ENCODE data around the gene KRT6C. TPM values are rescaled to one million over a fixed set of nuclear protein-coding genes. Genes with fewer than 3 reads are reported as not detected.

Gene KRT6C
- polyA plus RNA-seq, 1 of the 3 experiments (the other 2 are of a cell fraction): not detected

DNA sequence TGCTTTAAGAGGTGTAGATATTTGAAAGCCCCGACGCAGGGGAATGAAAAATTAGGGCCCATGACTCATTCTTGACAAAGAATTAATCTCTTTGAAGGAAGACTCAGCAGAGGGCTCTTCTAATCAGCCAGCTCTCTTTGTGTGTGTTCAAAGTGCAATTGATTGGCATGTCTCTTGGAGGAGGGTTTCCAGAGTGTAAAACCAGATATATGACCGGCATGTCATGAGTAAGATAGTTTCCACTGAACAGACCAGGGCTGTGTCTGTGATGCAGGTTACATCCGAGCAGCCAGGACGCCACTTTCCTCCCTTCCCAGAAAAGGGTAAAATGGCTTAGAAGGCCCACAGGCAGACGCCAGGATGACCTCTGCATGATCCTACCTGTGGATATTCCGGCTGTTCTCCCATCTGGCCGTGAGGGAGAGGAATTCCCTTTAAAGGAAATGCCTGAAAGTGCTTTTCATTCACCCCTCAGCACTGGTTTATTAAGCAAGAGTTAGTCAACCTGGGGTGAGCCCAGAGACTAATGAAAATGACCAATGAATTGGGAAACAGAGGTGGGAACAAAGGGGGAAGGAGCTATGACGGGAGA lies 32.2 kb downstream of the KRT6C start:
- Histone ChIP-seq H3K36me3 (replicated peaks in 1 of 2; ENCODE audit: control insufficient read depth in 1 of 2, insufficient read depth in 2 of 2, low read length in 1 of 2) (no peaks in the 10 kb centered on the region), H3K4me1 (ENCODE audit: control insufficient read depth in 1 of 2, insufficient read depth in 2 of 2, low read depth in 1 of 2, low read length in 1 of 2) (peaks cover 0 to 13% of the 10 kb centered on the region in 2 experiments; a peak in 2 of 4 replicates), H3K9ac (peak overlapping the region; percentile 44), H3K27me3 (ENCODE audit: insufficient read depth) (peaks cover 9% of the 10 kb centered on the region; the same call in 1 of the 2 replicates), H3K9me3 (no peaks in the 10 kb centered on the region), H3K27ac (ENCODE audit: low read depth in 2 of 2, low read length in 1 of 2) (peak overlapping the region in 1 of 2 experiments; percentile 72; a peak in 2 of 4 replicates), H2AFZ (ENCODE audit: low read depth) (peak overlapping the region; percentile 12; the same call in 1 of the 2 replicates), H4K20me1 (ENCODE audit: insufficient read depth) (no peaks in the 10 kb centered on the region), H3K9me2 (no peaks in the 10 kb centered on the region), H3F3A (replicated peaks; ENCODE audit: insufficient read depth) (peaks cover 23% of the 10 kb centered on the region), H3K4me3 (ENCODE audit: low read depth in 2 of 2, low read length in 1 of 2) (no peak overlapping the region), H3K4me2 (peak overlapping the region; percentile 38), H3K79me2 (ENCODE audit: insufficient read depth) (no peaks in the 10 kb centered on the region)
- no peak for DNase-seq
- CTCF ChIA-PET: interaction anchor here (1.0 kb wide), 1 partner anchor 305 kb away, joined by 3 read pairs; no protein-coding TSS in a partner anchor
- WGBS (ENCODE audit: low lambda C conversion rate): 28% methylated on average over 9 of the region's 9 CpGs
- TF ChIP-seq, protein P1, sequence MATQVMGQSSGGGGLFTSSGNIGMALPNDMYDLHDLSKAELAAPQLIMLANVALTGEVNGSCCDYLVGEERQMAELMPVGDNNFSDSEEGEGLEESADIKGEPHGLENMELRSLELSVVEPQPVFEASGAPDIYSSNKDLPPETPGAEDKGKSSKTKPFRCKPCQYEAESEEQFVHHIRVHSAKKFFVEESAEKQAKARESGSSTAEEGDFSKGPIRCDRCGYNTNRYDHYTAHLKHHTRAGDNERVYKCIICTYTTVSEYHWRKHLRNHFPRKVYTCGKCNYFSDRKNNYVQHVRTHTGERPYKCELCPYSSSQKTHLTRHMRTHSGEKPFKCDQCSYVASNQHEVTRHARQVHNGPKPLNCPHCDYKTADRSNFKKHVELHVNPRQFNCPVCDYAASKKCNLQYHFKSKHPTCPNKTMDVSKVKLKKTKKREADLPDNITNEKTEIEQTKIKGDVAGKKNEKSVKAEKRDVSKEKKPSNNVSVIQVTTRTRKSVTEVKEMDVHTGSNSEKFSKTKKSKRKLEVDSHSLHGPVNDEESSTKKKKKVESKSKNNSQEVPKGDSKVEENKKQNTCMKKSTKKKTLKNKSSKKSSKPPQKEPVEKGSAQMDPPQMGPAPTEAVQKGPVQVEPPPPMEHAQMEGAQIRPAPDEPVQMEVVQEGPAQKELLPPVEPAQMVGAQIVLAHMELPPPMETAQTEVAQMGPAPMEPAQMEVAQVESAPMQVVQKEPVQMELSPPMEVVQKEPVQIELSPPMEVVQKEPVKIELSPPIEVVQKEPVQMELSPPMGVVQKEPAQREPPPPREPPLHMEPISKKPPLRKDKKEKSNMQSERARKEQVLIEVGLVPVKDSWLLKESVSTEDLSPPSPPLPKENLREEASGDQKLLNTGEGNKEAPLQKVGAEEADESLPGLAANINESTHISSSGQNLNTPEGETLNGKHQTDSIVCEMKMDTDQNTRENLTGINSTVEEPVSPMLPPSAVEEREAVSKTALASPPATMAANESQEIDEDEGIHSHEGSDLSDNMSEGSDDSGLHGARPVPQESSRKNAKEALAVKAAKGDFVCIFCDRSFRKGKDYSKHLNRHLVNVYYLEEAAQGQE (IDR thresholded peaks at IDR 0.05; ENCODE audit: low read depth, low read length): no peak
- TF ChIP-seq ELF1 (IDR thresholded peaks at IDR 0.05) (no peak), POLR2AphosphoS5 (IDR thresholded peaks at IDR 0.05; ENCODE audit: low read depth, low read length) (no peak), RCOR1 (IDR thresholded peaks at IDR 0.05; ENCODE audit: low read length) (no peak)
- POLR2A ChIA-PET: no interaction called here

DNA sequence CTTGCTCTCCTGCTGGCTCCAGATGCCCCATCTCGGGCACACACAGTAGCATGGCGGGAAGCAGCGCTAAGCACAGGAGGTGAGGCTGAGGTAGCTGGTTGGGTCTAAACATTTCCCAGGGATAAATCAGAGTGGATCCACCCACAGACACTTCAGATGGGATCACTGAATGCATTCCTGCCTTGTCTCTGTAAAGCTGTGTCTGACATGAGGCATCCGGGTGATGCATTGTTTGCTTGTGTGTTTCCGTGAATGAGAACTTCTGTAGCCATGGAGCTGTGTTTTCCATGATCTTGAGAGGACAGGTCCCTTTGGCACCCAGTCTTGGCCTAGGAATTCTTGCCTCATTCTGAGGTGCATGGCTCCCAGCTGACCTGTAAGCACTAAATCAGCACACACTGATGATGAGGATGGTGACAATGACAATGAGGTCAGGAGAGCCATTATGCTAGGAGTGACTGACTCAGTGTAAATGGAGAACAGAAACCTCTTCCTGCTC lies 32.7 kb downstream of the KRT6C start:
- peak overlapping the region; percentile 44 for H3K9ac ChIP-seq
- no peaks in the 10 kb centered on the region for H3K36me3 ChIP-seq (replicated peaks in 1 of 2; ENCODE audit: control insufficient read depth in 1 of 2, insufficient read depth in 2 of 2, low read length in 1 of 2)
- POLR2A ChIA-PET: no interaction called here
- peaks cover 0 to 15% of the 10 kb centered on the region in 2 experiments; a peak in 2 of 4 replicates for H3K4me1 ChIP-seq (ENCODE audit: control insufficient read depth in 1 of 2, insufficient read depth in 2 of 2, low read depth in 1 of 2, low read length in 1 of 2)
- H3K9me3 ChIP-seq: no peaks in the 10 kb centered on the region
- 63% methylated on average over 5 of the region's 5 CpGs for WGBS (ENCODE audit: low lambda C conversion rate)
- CTCF ChIA-PET: no interaction called here
- peak overlapping the region in 1 of 2 experiments; percentile 72; a peak in 2 of 4 replicates for H3K27ac ChIP-seq (ENCODE audit: low read depth in 2 of 2, low read length in 1 of 2)
- TF ChIP-seq FOSL2 (IDR thresholded peaks at IDR 0.05; ENCODE audit: borderline replicate concordance, low read depth) (no peak), SMC3 (IDR thresholded peaks at IDR 0.05; ENCODE audit: low read depth, low read length) (no peak), TAF1 (IDR thresholded peaks at IDR 0.05; ENCODE audit: borderline replicate concordance, low read depth, low read length) (no peak), GATA2 (CRISPR knock-in tag; IDR thresholded peaks at IDR 0.05) (no peak), ELF1 (IDR thresholded peaks at IDR 0.05) (no peak), EP300 (IDR thresholded peaks at IDR 0.05; ENCODE audit: borderline replicate concordance in 1 of 2, low read depth in 1 of 2, low read length in 1 of 2) (no peak), JUND (IDR thresholded peaks at IDR 0.05) (no peak), NRF1 (IDR thresholded peaks at IDR 0.05; ENCODE audit: low read depth, low read length) (no peak), TCF12 (IDR thresholded peaks at IDR 0.05) (no peak), RXRA (IDR thresholded peaks at IDR 0.05; ENCODE audit: borderline replicate concordance, low read depth) (no peak), RAD21 (IDR thresholded peaks at IDR 0.05; ENCODE audit: low read length) (no peak)
- TF ChIP-seq, protein P2, sequence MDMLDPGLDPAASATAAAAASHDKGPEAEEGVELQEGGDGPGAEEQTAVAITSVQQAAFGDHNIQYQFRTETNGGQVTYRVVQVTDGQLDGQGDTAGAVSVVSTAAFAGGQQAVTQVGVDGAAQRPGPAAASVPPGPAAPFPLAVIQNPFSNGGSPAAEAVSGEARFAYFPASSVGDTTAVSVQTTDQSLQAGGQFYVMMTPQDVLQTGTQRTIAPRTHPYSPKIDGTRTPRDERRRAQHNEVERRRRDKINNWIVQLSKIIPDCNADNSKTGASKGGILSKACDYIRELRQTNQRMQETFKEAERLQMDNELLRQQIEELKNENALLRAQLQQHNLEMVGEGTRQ (IDR thresholded peaks at IDR 0.05; ENCODE audit: borderline replicate concordance, low read depth, low read length): no peak
- TF ChIP-seq, protein P3, sequence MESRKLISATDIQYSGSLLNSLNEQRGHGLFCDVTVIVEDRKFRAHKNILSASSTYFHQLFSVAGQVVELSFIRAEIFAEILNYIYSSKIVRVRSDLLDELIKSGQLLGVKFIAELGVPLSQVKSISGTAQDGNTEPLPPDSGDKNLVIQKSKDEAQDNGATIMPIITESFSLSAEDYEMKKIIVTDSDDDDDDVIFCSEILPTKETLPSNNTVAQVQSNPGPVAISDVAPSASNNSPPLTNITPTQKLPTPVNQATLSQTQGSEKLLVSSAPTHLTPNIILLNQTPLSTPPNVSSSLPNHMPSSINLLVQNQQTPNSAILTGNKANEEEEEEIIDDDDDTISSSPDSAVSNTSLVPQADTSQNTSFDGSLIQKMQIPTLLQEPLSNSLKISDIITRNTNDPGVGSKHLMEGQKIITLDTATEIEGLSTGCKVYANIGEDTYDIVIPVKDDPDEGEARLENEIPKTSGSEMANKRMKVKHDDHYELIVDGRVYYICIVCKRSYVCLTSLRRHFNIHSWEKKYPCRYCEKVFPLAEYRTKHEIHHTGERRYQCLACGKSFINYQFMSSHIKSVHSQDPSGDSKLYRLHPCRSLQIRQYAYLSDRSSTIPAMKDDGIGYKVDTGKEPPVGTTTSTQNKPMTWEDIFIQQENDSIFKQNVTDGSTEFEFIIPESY (IDR thresholded peaks at IDR 0.05; ENCODE audit: borderline replicate concordance, low read depth): no peak
- TF ChIP-seq, protein P4, sequence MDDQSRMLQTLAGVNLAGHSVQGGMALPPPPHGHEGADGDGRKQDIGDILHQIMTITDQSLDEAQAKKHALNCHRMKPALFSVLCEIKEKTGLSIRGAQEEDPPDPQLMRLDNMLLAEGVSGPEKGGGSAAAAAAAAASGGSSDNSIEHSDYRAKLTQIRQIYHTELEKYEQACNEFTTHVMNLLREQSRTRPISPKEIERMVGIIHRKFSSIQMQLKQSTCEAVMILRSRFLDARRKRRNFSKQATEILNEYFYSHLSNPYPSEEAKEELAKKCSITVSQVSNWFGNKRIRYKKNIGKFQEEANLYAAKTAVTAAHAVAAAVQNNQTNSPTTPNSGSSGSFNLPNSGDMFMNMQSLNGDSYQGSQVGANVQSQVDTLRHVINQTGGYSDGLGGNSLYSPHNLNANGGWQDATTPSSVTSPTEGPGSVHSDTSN (IDR thresholded peaks at IDR 0.05): no peak
- peaks cover 3% of the 10 kb centered on the region; the same call in 1 of the 2 replicates for H3K27me3 ChIP-seq (ENCODE audit: insufficient read depth)
- no peak for DNase-seq
- peak overlapping the region; percentile 12; the same call in 1 of the 2 replicates for H2AFZ ChIP-seq (ENCODE audit: low read depth)
- no peaks in the 10 kb centered on the region for H3K9me2 ChIP-seq
- peaks cover 23% of the 10 kb centered on the region for H3F3A ChIP-seq (replicated peaks; ENCODE audit: insufficient read depth)
- H3K4me2 ChIP-seq: peak overlapping the region; percentile 38; the same call in 1 of the 2 replicates
- no peaks in the 10 kb centered on the region for H3K79me2 ChIP-seq (ENCODE audit: insufficient read depth)
- no peaks in the 10 kb centered on the region for H4K20me1 ChIP-seq (ENCODE audit: insufficient read depth)
- H3K4me3 ChIP-seq (ENCODE audit: low read depth in 2 of 2, low read length in 1 of 2): no peak overlapping the region
